Endothelial cell of umbilical vein (primary cell): ENCODE measurements around the gene HSPA1A. TPM values are rescaled to one million over a fixed set of nuclear protein-coding genes. Genes with fewer than 3 reads are reported as not detected.
"Not testable (repeated sequence)": the region's sequence is repeated elsewhere in the genome, so short reads cannot be mapped to it uniquely, and the experiment has no call there.

Experiments used
- BruUV-seq: library from RNA; stranded (reverse); fragments of 400-500 nt; replicated peaks from 2 replicates; lab custom pipeline; 2021; lab: Mats Ljungman, UMichigan
- CTCF ChIA-PET: fragments of 300-600, 350-600 bp; sonication (Branson Sonifier 250); formaldehyde crosslinking; loops from one replicate; lab custom pipeline; 2021; ENCODE audit warnings: antibody characterized with exemption, inconsistent platforms; lab: Charles Lee
- POLR2A ChIA-PET: fragments of 300-600, 350-600 bp; sonication (Branson Sonifier 250); formaldehyde crosslinking; loops from one replicate; lab custom pipeline; 2021; ENCODE audit warnings: antibody characterized with exemption, inconsistent platforms; lab: Charles Lee
- DNase-seq: peaks from one replicate; pipeline ENCODE4 v3.0.0-alpha.2; 2011; ENCODE audit warnings: low read depth, low spot score
- FAIRE-seq: peaks from 2 replicates; lab custom pipeline; 2011; peaks lifted over from hg19 to GRCh38; lab: Jason Lieb, UNC
- H2AFZ ChIP-seq: 2 replicates; pipeline ENCODE4 v1.6.0; 2012; ENCODE audit warnings: low read depth, low read length, control low read depth, inconsistent platforms
- H3K27ac ChIP-seq: 2 replicates; pipeline ENCODE4 v1.5.1; 2011; ENCODE audit warnings: low read depth, mild to moderate bottlenecking, control low read depth, low read length, moderate library complexity; ENCODE audit not compliant: insufficient read depth
- H3K27me3 ChIP-seq, 2 experiments: 2 replicates each; pipeline versions ENCODE4 v1.6.0 to v1.6.1; 2011; ENCODE audit warnings: low read length in 2 of 2, mixed read lengths in 1 of 2; ENCODE audit not compliant: control insufficient read depth in 2 of 2, insufficient read depth in 2 of 2
- H3K36me3 ChIP-seq, 2 experiments: 2 replicates in 1 of 2; 3 replicates in 1 of 2; pipeline ENCODE4 v1.5.1; 2011; ENCODE audit warnings: low read length in 2 of 2, mild to moderate bottlenecking in 1 of 2, moderate library complexity in 1 of 2; ENCODE audit not compliant: control insufficient read depth in 2 of 2, insufficient read depth in 2 of 2; ENCODE audit errors: extremely low read depth in 1 of 2
- H3K4me1 ChIP-seq: 3 replicates; pipeline ENCODE4 v1.5.1; 2011; ENCODE audit warnings: mild to moderate bottlenecking, low read length; ENCODE audit not compliant: control insufficient read depth, insufficient read depth; ENCODE audit errors: extremely low read depth
- H3K4me2 ChIP-seq: 2 replicates; pipeline ENCODE4 v1.6.1; 2011; ENCODE audit warnings: low read length, control low read depth, mixed read lengths; ENCODE audit not compliant: insufficient read depth
- H3K4me3 ChIP-seq, 3 experiments: fragments of 200-600 bp in 1 of 3; sonication (generic), shearing (Covaris generic) in 1 of 3; replicated peaks in 1 of 3; 2 replicates each; pipeline ENCODE4 v1.5.1; 2011 to 2016; ENCODE audit warnings: control low read depth in 3 of 3, low read length in 3 of 3, mild to moderate bottlenecking in 2 of 3, inconsistent platforms in 1 of 3, low read depth in 1 of 3, moderate library complexity in 1 of 3; ENCODE audit not compliant: insufficient read depth in 1 of 3
- H3K79me2 ChIP-seq: 2 replicates; pipeline ENCODE4 v1.6.0; 2012; ENCODE audit warnings: low read length, inconsistent platforms; ENCODE audit not compliant: control insufficient read depth, insufficient read depth
- H3K9ac ChIP-seq: replicated peaks from 2 replicates; pipeline ENCODE3; 2011; ENCODE audit warnings: low read length, control low read depth; ENCODE audit not compliant: insufficient read depth; ENCODE audit errors: extremely low read depth
- H3K9me1 ChIP-seq: replicated peaks from 3 replicates; pipeline ENCODE4 v1.6.0; 2011; ENCODE audit warnings: mild to moderate bottlenecking, low read length; ENCODE audit not compliant: control insufficient read depth, insufficient read depth; ENCODE audit errors: extremely low read depth
- H3K9me3 ChIP-seq: replicated peaks from 2 replicates; pipeline ENCODE4 v1.5.1; 2012; ENCODE audit warnings: low read length, inconsistent platforms; ENCODE audit not compliant: control insufficient read depth, insufficient read depth
- H4K20me1 ChIP-seq: replicated peaks from 2 replicates; pipeline ENCODE3; 2011; ENCODE audit warnings: mild to moderate bottlenecking, low read length; ENCODE audit not compliant: control insufficient read depth, insufficient read depth; ENCODE audit errors: extremely low read depth
- EZH2 ChIP-seq: IDR thresholded peaks from 2 replicates; pipeline ENCODE4 v1.6.1; 2012; ENCODE audit warnings: borderline replicate concordance, low read depth, mild to moderate bottlenecking, moderate library complexity, low read length, inconsistent platforms; ENCODE audit not compliant: severe bottlenecking
- POLR2A ChIP-seq: IDR thresholded peaks from 2 replicates; pipeline ENCODE4 v1.6.1; 2012; ENCODE audit warnings: low read depth, mild to moderate bottlenecking, control low read depth, low read length
- dilution Hi-C: fragments of 300-500 bp; cut with MboI; formaldehyde crosslinking; loops from one replicate; pipeline ENCODE4 v1.15.0; 2019; ENCODE audit warnings: low sequenced_read_pairs; ENCODE audit not compliant: extremely low pct_ligation_motif_present
- intact Hi-C: fragments of 100-400 bp; cut with micrococcal nuclease; formaldehyde crosslinking; loops from one replicate; pipeline ENCODE4 v1.10.0; 2022
- polyA plus RNA-seq, 4 experiments: library from polyadenylated mRNA; depleted of rRNA in 3 of 4; stranded (reverse) in 3 of 4; unstranded in 1 of 4; fragments of >200 nt; gene quantifications; 2 replicates each; pipeline versions ENCODE4 v1.2.1 to v1.2.3, GENCODE V29; 2011 to 2012; ENCODE audit warnings: missing spikeins in 1 of 4
- total RNA-seq: library from RNA; stranded (reverse); gene quantifications from 2 replicates; pipeline ENCODE4 v1.2.3, GENCODE V29; 2021

HSPA1A gene
- total and polyA plus RNA-seq, 2 donors (not counting 3 experiments of a cell fraction or from before 2014, with no cell fraction given): 56.0 to 58.3 TPM

GRCh38 chr6:31819871-31820299, 4.5 kb downstream of the HSPA1A start:
- Histone ChIP-seq H4K20me1 (no peaks in the 10 kb centered on the region), H3K4me2 (no peak overlapping the region), H3K4me1 (peaks cover 24% of the 10 kb centered on the region), H3K27me3 (no peaks in the 10 kb centered on the region), H3K4me3 (no peak overlapping the region), H2AFZ (no peak overlapping the region), H3K9ac (no peak overlapping the region), H3K36me3 (no peaks in the 10 kb centered on the region), H3K9me1 (no peaks in the 10 kb centered on the region), H3K27ac (no peak overlapping the region), H3K9me3 (no peaks in the 10 kb centered on the region), H3K79me2 (peaks cover 16% of the 10 kb centered on the region)
- DNase-seq (no peak), FAIRE-seq (no peak)
- ChIA-PET POLR2A (no interaction called here), CTCF (no interaction called here)
- intact Hi-C loops (no loop called here), dilution Hi-C loops (no loop called here)
- no peak for TF ChIP-seq POLR2A
- no peak for TF ChIP-seq EZH2
- no TSS peak for BruUV-seq

- H3K9me1 ChIP-seq, DNase-seq, FAIRE-seq, H3K9ac ChIP-seq, H3K27me3 ChIP-seq, POLR2A ChIA-PET, H2AFZ ChIP-seq, H3K36me3 ChIP-seq, H3K27ac ChIP-seq, CTCF ChIA-PET, BruUV-seq, H3K4me2 ChIP-seq, intact Hi-C loops, H3K9me3 ChIP-seq, H3K4me3 ChIP-seq, dilution Hi-C loops, H4K20me1 ChIP-seq: not testable (repeated sequence)
- Histone ChIP-seq H3K79me2 (peaks cover 16% of the 10 kb centered on the region), H3K4me1 (peaks cover 24% of the 10 kb centered on the region)
Observed at GRCh38 chr6:31820399-31820798, 5.1 kb downstream of the HSPA1A start.
